SIG-M5 (cell line): ENCODE results near the gene SLC22A31.

ENCODE experiments used
- DNase-seq: peaks from one replicate; lab custom pipeline; 2025; lab: John Stamatoyannopoulos, UW

SLC22A31 gene

DNA sequence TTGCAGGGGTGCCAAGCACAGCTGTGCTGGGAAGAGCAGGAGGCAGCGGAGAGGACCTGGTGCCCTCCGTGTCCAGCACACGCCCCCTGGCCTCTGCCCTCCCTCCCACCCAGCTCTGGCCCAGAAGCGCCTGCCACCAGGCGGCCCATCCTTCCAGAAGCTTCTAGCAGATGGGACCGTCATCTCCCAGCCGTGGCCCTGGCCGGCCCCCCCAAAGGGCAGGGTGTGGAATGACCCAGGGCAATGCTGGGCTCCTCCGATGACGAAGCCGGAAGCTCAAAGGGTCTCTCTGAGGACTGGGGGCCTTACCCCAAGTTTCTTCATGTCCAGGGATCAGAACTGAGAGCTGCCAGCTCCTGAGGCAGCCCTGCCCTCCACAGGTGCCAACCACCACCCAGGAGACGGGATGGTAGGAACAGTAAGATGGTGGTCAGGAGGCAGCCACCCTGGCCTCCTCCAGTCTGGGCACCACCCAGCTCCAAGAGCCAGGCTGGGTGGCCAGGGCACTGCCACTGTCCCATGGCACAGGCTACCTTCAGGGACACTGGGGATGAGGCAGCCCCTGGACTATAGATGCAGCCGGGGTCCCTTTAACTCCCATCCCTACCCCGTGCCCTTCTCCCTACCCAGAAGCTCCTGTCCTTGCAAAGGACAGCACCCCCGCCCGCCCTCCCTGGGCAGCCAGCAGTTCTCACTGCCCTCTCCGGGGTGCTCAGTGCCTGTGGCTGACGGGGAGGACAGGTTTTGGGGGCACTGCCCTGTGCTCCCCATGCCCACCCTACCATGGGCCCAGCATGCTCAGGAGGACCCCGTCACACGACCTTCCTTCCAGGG, 35.3 kb downstream of the SLC22A31 start:
- no peak for DNase-seq

DNA sequence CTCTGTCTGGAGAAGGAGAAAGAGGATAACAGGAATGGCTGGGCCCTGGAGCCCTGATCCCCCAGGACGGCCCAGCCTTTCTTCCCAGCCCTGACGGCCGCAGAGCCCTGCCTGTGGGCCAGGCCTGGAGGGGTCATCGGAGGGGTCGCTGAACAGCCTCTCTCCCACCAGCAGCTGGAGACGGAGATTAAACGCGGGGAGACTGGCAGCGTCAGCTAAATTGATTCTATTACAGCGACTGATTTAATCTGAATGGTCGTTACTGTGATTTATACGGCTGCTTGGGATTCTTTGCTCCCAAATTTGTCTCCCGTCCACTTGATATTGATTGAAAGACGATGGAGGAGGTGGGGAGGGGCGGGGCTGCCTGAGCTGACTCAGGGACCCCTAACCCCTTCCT, 35.9 kb downstream of the SLC22A31 start:
- DNase-seq = no peak

DNA sequence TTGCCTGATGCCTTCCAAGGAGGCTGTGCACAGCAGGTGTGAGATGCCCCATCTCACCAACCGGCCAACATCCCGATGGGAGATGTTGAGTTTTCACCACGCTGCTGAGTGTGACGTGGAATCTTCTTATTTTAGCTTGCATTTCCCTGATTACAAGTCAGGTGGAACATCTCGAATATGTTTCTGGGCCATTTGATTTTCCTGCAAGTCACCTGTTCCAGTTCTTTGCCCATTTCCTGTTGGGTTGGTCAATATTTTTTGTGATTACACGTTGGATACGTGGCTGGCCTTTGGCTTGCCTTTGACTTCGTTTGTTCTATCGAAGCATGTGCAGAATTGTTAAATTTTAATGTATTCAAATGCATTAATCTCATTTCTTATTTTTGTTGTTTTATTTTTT, 37.0 kb downstream of the SLC22A31 start:
- DNase-seq = no peak

DNA sequence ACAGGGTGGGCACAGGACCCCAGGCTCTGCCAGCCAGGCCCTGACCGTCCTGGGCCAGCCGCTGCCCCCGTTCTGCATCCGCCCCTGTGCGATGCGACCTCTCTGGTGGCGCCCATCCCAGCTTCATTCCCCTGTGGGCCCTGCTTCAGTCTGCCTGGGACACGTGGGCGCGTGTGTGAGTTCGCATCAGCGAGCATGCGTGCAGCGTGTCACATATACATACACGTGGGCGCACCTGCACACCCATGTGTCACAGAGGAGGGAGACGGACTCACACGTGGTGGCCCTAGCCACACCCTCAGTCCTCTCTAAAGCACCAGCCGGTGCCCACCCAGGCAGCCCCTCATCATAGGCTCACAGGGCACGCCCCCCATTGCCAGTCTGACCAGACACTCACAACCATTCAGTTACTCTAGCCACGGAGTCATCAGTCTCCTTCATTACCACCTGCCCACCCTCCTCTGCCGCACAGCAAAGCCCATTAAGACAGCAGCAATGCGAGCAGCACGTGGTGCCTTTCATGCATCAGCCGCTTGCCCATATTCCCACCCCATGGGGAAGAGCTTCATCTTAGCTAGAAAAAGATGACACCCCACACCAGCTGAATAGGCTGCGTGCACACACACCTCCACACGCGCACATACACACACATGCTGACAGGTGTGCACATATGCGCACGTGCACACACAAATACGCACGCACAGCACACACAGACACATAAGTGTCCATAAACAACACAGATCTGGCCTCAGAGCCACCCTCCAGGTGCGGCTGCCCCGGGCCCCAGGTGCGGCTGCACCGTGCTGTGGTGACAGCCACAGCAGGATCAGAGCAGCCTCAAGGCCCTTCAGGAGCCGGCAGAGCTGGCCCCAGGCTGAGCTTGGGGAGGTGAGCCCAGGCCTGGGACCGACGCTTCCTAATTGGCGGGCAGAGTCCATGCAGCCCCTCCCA, 38.3 kb downstream of the SLC22A31 start:
- no peak for DNase-seq

DNA sequence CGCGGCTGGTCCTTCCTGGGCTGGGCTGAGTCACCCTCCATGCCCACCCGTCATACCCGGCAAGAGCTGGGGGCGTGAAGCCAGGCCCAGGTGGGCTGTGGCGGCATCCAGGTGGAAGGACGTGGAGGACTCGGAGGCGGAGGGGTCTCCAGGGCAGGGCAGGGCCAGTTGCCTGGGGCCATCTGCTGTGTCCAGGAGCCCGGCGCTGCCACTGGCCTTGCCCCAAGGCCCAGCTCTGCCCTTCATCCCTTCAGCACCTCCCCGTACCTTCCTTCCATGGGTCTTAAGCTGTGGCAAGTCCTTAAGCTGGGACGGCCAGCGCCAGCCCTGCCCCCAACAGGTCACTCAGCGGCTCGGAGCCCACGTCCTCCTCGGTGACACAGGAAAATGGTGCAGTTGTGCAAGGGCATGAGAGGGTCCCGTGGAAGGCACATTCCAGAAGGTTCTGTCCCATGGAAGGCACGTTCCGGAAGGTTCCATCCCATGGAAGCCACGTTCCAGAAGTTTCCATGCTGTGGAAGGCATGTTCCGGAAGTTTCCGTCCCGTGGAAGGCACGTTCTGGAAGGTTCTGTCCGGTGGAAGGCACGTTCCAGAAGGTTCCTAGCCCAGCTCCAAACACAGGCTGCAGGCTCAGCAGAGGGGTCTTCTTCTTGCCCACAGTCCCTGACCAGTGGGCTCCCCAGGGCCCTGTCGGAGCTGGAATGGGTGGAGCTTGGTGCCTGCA, 39.2 kb downstream of the SLC22A31 start:
- no peak for DNase-seq

DNA sequence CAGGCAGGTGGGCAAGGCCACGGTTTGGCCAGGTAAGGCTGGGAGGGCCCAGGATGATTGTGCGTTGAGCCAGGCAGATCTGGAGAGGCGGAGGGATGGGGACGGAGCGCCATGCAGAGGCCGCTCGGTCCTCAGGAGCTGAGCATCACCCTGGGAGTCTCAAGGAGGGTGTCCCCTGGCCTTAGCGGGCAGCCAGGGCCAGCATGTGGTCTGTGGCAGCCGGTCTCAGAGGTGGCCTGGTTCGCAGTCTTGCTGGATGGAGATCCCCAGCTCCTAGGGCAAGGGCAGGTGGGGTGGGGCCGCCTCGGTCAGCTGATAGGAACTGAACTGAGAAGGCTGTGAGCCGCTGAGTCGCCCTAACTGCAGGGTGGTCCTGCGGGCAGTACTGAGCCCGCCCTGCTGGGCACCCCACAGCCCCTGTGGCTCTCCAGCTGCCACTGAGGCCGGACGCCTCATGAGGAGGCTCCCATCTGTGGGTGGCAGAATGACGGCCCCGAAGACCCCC, 40.4 kb downstream of the SLC22A31 start:
- no peak for DNase-seq

DNA sequence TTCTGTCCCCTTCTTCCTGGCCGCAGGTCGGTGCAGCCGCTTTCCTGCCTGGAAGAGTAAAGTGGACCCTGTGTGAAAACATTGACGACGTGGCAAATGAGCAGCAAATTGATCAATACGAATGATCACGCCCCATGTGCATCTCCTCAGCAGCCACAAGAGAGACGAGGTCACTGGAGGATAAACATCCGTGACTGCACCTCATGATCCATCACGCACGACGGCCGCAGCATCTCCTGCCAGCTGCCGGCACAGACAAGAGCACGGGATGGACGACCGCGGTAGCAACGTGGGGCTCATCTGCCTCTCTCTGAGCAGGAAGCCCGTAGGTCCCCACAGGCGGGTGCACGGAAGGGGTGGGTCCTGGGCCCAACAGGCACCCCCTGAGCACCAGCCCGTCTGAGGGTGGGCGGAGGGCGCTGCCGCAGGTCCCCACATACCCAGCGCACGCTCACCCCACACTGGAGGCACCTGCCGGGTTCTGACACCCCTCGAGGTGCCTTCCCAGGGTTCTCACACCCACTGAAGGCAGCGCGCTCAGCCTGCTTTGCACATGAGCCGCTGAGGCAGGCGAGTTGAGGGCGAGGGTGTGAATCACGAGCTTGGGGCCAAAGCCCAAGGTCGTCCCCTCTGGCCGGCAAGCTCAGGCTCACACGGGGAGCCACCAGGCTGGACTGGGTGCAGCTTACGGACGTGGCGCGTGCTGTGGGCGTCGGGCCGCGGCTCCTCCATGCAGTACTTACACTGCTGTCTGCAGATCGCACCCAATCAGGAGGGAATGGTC, 41.1 kb downstream of the SLC22A31 start:
- DNase-seq = no peak

DNA sequence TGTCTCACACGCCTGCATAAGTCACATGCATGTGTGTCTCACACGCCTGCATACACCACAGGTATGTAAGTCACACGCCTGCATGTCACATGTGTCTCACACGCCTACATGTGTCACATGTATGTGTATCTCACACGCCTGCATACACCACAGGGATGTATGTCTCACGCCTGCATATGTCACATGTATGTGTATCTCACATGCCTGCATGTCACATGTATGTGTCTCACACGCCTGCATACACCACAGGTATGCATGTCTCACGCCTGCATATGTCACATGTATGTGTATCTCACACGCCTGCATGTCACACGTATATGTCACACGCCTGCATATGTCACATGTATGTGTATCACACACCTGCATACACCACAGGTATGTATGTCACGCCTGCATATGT, 42.6 kb downstream of the SLC22A31 start:
- DNase-seq = no peak

DNA sequence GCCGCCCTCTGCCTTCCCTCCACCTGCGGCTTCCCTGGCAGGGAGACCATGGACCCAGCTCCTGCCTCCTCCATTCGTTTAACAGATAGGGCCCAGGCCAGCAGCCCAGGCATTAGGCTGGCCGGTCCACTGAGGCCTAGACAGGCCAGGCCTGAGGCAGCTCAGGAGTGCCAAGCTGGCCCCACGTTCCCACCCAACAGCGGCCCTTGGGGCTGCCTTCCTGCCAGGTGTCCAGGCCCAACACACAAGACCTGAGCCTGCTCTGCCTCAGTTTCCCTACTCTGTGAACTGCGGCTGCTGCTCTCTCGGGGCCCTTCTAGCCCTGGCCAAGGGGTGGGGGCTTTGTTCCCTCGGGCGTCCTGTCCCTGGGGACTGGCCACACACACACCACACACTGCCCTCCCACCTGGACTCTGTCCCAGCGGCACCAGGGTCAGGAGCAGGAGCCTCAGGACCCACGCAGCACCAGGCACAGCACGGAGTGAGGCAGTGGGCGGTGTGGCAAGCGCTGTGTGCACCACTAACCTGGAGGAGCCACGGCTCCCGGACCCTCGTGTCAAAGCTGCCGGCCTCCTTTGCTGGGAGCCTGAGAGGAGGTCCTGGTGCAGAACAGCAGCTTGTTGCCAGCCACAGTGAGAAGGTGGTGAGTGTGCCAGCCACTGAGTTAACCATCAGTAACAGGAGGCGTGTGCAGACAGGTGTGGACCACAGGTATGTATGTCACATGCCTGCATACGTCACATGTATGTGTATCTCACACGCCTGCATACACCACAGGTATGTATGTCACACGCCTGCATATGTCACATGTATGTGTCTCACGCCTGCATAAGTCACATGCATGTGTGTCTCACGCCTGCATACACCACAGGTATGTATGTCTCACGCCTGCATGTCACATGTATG, 43.3 kb downstream of the SLC22A31 start:
- no peak for DNase-seq

DNA sequence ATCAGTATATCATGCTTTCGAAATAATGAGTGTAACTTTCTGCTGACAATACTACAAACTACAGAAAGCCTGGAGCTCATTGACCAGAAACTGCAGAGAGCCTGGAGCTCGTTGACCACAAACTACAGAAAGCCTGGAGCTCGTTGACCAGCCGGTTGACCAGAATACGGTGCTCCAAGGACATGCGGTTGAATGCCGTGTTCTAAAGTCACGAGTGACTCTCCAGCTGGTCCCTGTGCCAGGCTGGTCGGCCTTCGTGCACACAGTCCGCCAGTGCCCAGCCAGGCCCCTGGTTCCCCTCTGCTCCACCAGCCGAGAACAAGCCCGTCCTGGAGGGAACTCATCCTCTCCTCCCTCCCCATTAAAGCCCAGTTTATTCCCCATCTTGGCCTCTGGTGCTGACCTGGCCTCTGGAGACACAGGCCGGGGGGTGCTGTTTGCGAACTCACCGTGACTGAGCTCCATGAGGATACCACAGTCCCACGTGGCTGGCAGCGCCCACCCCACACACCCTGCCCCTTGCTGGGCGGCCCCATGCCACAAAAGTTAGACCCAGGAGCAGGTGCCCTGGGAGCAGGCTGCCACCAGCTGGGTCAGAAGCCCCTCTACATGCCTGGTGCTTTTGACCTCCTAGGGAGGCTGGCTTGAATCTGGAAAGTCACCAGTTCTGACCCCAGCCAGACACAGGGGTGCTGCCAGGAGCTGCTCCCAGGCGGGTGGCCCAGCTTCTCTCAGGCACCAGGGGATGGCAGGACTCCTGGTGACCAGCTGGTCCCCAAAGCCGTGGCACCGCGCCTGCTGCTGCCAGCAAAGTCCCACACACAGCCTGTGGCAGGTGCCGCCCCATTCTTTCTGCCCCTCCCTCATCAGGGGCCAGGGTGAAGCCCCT, 44.2 kb downstream of the SLC22A31 start:
- no peak for DNase-seq

DNA sequence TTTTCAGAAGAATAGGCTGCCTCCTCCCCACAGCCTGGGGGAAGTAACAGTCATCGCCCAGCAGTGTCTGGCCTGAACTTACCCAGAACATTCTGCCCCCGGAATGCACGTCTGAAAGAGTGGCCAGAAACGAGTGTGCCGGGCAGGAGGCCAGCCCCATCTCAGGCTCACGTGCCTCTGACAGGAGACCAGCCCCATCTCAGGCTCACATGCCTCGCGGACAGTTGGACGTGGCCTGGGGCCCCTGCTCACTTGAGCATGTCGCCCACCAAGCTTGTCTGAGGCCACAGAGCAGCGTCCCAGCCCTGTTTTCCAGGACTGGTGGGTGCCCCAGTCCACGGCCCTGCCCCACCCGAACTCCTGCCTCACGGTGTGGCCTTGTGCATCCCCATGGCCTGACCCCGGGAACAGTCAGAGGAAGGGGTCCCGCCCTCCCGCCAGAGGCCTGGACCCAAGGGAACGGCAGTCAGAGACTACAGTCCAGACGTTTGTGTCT, 45.1 kb downstream of the SLC22A31 start:
- no peak for DNase-seq

DNA sequence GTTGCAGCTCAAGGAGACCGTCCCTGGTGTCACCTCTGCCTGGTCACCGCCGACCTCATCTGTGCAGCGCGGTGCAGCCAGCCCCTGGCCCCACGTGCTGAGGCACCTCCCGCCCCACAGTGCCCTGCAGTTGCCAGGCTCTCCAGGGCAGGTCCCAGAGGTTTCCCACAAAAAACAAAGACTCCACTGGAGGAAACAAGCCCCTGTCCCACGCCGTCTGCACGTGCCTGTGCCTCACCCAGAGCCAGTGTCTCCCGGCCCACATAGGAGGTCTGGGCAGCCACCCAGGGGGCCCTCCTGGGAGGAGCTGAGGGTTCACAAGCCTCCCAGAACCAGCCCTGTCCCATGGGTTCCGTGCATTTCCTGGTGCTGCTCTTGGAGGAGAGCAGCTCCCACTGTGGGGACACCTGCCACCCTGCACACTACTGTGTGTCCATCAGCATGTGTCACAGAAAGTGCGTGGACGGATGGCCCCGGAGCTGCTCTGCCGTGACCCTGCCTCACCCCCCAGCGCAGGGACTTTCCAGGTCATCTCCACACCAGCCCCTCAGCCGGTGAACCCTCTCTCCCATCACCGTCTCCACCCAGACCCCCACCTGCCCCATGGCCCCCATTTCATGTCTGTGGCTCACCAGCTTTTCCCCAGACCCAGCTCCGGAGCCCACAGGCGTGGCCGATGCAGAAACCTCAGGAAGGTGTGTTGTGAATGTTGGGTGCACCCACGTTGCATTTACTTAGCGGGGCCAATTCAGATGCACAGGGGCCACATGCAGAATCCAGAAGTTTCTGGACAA, 45.8 kb downstream of the SLC22A31 start:
- DNase-seq = no peak

DNA sequence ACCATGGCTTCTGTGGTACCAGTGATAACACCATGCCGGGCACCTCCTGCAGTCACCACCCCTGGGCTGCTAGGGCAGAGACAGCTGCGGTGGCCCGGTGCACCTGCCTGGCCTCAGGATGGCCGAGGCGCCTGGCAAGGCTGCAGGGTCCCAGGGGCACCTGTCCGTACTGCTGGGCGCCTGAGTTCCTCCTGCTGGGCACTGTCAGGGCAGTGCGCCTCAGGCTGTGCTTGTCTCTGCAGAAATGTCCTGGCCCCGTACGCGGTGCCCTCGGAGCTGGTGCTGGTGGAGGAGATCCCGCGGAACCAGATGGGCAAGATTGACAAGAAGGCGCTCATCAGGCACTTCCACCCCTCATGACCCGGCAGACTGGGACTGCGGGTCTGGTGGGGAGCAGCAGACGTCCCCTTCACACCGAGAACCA, 46.5 kb downstream of the SLC22A31 start:
- DNase-seq = no peak

DNA sequence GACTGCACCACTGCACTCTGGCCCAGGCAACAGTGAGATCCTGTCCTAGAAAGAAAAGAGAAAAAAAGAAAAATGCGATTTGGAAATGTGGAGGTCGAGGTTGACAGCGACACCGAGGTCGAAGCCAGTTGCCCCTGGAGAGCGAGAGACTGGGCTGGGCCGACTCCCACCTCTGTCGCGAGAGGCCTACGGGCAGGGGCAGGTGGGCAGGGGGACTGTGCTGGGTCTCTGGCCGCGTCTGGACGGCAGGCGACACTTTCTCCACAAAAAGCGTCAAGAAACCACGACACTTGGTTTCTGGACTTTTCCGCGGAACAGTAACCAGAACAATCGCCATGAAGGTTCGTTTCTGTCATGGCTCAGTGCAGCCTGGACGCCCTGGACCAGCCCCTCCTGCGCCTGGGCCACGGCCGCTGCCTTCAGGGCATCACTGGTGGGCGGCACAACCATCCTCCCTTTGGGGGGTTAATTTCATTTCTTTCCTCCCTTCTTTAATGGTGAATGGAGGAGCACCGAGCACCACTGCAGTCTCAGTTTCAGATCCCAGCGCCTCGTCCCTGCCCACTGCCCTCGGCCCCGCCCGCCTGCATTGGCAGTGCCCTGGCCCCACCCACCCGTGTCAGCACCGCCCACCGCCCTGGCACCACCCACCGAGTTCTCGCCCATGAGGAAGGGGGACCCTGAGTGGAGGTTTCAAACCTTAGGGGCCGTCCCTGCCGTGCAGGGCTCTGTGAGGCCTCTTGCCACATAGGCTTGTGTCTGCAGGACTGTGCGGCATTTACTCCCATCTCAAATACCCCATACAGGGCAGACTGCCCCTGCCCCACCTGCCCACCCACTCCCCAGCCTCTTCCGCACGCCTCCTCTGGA, 47.3 kb downstream of the SLC22A31 start:
- DNase-seq = no peak

DNA sequence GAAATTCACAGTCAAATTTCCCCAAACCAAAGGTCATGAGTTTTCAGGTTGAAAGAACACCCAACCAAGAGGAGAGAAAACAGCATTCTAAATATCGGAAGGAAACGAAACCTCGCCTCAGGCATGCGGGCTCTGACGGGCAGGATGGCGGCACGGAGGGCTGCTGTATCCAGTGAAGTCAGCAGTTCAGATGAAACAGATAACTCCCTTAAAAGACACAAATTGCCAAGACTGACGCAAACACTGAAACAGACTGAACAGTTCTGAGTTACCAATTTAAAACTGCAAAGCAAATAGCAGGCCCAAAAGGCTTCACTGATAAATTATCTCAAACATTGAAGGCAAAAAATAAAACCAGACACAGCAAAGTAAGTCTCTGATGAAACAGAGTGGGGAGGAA, 49.4 kb downstream of the SLC22A31 start:
- DNase-seq = no peak

DNA sequence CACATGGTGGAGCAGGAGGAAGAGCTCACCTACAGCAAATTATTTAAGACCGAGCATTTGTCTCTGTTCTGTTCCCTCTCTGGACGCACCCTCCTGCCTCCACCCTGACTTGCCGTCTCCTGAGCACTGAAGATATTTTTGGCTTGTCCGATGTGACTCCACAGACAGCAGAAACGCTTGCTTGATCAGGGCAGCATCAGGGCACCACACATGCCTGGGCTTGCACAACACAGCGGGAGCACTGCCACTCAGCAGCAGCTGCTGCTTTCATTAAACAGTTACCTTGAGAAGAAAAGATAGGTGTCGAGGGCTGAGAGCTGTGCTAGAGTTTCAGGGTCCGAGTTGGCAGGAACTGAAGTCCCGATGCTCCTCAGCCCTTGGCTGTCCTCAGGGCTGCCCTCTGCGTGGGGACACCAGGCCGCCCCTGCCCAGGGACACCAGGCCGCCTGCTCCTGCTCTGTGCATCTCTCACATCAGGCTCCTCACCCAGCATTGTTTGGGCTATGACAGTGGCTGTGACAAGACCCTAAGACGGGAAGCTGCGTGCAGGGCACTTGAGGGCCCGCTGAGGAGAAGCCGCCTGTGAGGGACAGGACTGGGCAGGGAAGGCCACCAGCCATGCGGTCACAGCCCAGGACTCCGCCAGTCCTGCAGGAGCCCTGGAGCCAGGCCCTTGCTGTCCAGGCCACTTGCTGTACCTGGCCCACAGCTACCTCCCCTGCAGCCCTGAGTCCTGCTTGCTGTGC, 50.1 kb downstream of the SLC22A31 start:
- no peak for DNase-seq

DNA sequence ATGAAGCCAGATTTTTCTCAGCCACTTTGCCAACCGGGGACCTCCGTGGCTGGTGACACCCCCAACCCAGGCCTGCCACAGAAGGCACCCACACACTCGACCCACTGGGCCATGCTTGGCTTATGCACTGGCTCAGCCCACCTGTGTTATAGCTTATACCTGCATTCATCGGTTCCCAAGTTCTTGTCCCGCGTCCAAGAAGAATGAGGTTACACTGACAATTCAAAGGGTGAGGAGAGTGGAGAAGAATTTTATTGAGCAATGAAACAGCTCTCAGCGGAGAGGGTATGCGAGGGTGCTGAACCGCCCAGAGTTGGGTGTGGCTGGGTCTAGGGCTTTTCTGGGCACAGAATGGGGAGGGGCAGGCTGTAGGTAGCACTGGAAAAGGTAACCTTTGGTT, 51.0 kb downstream of the SLC22A31 start:
- no peak for DNase-seq
